Limb (tissue), 2 donors: ENCODE measurements around the gene PSIP1.
"Not testable (repeated sequence)": the region's sequence is repeated elsewhere in the genome, so short reads cannot be mapped to it uniquely, and the experiment has no call there.

Source experiments
- DNase-seq, 2 donors: peaks; one replicate each; pipeline ENCODE4 v3.0.0-alpha.2; 2016; ENCODE audit errors: extremely low spot score in 2 of 2

PSIP1 gene

GRCh38 chr9:15510789-15511575 is at the start of gene PSIP1:
Gene PSIP1, minus strand, starts transcription at chr9:15510970. Its CDS starts 782 bp downstream, at chr9:15510188.
- DNase-seq: peak; percentile 91 to 92

- no peak for DNase-seq
Measured at GRCh38 chr9:15553528-15553898, 42.7 kb upstream of the PSIP1 start.

- peak; percentile 94 to 98 for DNase-seq
Measured at GRCh38 chr9:15552636-15553527, 42.1 kb upstream of the PSIP1 start, which contains the start of gene CCDC171. Gene CCDC171, plus strand, starts transcription at chr9:15553043. Its CDS starts 11,046 bp downstream, at chr9:15564089.

- no peak for DNase-seq
Measured at GRCh38 chr9:15549611-15550010, 38.8 kb upstream of the PSIP1 start.

- no peak for DNase-seq
Measured at GRCh38 chr9:15543047-15543813, 32.5 kb upstream of the PSIP1 start.

- DNase-seq: no peak
Measured at GRCh38 chr9:15542624-15543023, 31.9 kb upstream of the PSIP1 start.

- no peak for DNase-seq
Measured at GRCh38 chr9:15541872-15542271, 31.1 kb upstream of the PSIP1 start.

GRCh38 chr9:15531380-15531779 is 20.6 kb upstream of the PSIP1 start:
- DNase-seq: no peak

GRCh38 chr9:15529566-15530324 is 19.0 kb upstream of the PSIP1 start:
- DNase-seq: no peak

GRCh38 chr9:15527035-15527434 is 16.3 kb upstream of the PSIP1 start:
- DNase-seq: not testable (repeated sequence)

- DNase-seq: no peak
Measured at GRCh38 chr9:15525958-15526357, 15.2 kb upstream of the PSIP1 start.

- no peak for DNase-seq
Measured at GRCh38 chr9:15524845-15525455, 14.2 kb upstream of the PSIP1 start.

- no peak for DNase-seq
Measured at GRCh38 chr9:15522130-15522755, 11.5 kb upstream of the PSIP1 start.

- no peak for DNase-seq
Measured at GRCh38 chr9:15521254-15521653, 10.5 kb upstream of the PSIP1 start.

- no peak for DNase-seq
Measured at GRCh38 chr9:15519831-15520230, 9.1 kb upstream of the PSIP1 start.

GRCh38 chr9:15513335-15513734 is 2.6 kb upstream of the PSIP1 start:
- no peak for DNase-seq

GRCh38 chr9:15512889-15513288 is 2.1 kb upstream of the PSIP1 start:
- no peak for DNase-seq

- no peak for DNase-seq
Measured at GRCh38 chr9:15512204-15512603, 1.4 kb upstream of the PSIP1 start.

GRCh38 chr9:15509931-15510788 is 610 bp downstream of the PSIP1 start:
- DNase-seq: peak; percentile 42 to 78
